Spinal cord (tissue), 10 donors: ENCODE measurements around the gene HSPBP1. TPM values are rescaled to one million over a fixed set of nuclear protein-coding genes. Genes with fewer than 3 reads are reported as not detected.
A peak's percentile ranks its signal among the peaks of the same experiment; 100 is the strongest.
"Not testable (repeated sequence)": the region's sequence is repeated elsewhere in the genome, so short reads cannot be mapped to it uniquely, and the experiment has no call there.

ENCODE experiments used
- DNase-seq, 6 donors: peaks; one replicate each; pipeline versions ENCODE4 v3.0.0 to v3.0.0-alpha.2; 2013 to 2015; ENCODE audit warnings: low spot score in 6 of 6, low read depth in 4 of 6
- H3K27ac ChIP-seq: one replicate; pipeline ENCODE4 v1.5.1; 2013; ENCODE audit warnings: low read depth, low read length, control low read depth
- H3K27me3 ChIP-seq: one replicate; pipeline ENCODE4 v1.6.1; 2013; ENCODE audit warnings: low read length; ENCODE audit not compliant: control insufficient read depth, insufficient read depth
- H3K36me3 ChIP-seq: one replicate; pipeline ENCODE4 v1.6.1; 2013; ENCODE audit warnings: low read length; ENCODE audit not compliant: control insufficient read depth, insufficient read depth
- H3K4me1 ChIP-seq: one replicate; pipeline ENCODE4 v1.6.1; 2013; ENCODE audit warnings: low read length; ENCODE audit not compliant: control insufficient read depth, insufficient read depth
- H3K4me3 ChIP-seq: one replicate; pipeline ENCODE4 v1.5.1; 2013; ENCODE audit warnings: low read depth, low read length, control low read depth
- H3K9me3 ChIP-seq: one replicate; pipeline ENCODE4 v1.6.1; 2013; ENCODE audit warnings: low read length; ENCODE audit not compliant: control insufficient read depth, insufficient read depth
- WGBS: methylation state at CpG from one replicate; pipeline ENCODE4 v1.1.5; 2013; ENCODE audit warnings: missing lambda C conversion rate; ENCODE audit not compliant: insufficient coverage; 5-methylcytosine and 5-hydroxymethylcytosine counted together
- long read RNA-seq, 4 donors: transcript quantifications; one replicate each; lab custom pipeline, GENCODE V29; 2026
- polyA plus RNA-seq, 2 donors: library from polyadenylated mRNA; unstranded; fragments of 120-200 nt; gene quantifications; one replicate each; pipeline ENCODE4 v1.2.1, GENCODE V29; 2013; ENCODE audit not compliant: insufficient read length in 2 of 2
- total RNA-seq, 2 donors: library from RNA; depleted of rRNA in 1 of 2; stranded (reverse); fragments of 120-200 nt in 1 of 2; fragments of >200 nt in 1 of 2; gene quantifications; one replicate each; pipeline versions ENCODE4 v1.2.3 to v1.2.4, GENCODE V29; 2013 to 2014
- donor health status: healthy.

Gene HSPBP1, protein sequence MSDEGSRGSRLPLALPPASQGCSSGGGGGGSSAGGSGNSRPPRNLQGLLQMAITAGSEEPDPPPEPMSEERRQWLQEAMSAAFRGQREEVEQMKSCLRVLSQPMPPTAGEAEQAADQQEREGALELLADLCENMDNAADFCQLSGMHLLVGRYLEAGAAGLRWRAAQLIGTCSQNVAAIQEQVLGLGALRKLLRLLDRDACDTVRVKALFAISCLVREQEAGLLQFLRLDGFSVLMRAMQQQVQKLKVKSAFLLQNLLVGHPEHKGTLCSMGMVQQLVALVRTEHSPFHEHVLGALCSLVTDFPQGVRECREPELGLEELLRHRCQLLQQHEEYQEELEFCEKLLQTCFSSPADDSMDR
- total RNA-seq (10 to 100 TPM; 19.6 to 24.0 TPM), polyA plus RNA-seq (10 to 100 TPM; 68.3 to 71.4 TPM)
- long read RNA-seq, donor 1, transcript HSPBP1-202 (8 exons, 1,572 nt), result major isoform, 20 of 299 reads
- long read RNA-seq, donor 1, transcript HSPBP1-206 (7 exons, 1,449 nt), result minor isoform, 10 of 299 reads
- long read RNA-seq, donor 1, partial matches to known transcripts, result 267 of 299 reads
- long read RNA-seq, donor 1, other reads (novel, unspliced or antisense), result 0 of 299 reads
- long read RNA-seq, donor 2, transcript HSPBP1-202 (8 exons, 1,572 nt), result major isoform, 7 of 10 reads
- long read RNA-seq, donor 2, partial matches to known transcripts, result 0 of 10 reads
- long read RNA-seq, donor 2, other reads (novel, unspliced or antisense), result 0 of 10 reads
- long read RNA-seq, donor 3, transcript HSPBP1-202 (8 exons, 1,572 nt), result major isoform, 6 of 151 reads
- long read RNA-seq, donor 3, partial matches to known transcripts, result 132 of 151 reads
- long read RNA-seq, donor 3, other reads (novel, unspliced or antisense), result 9 of 151 reads
- long read RNA-seq, donor 4, transcript HSPBP1-202 (8 exons, 1,572 nt), result major isoform, 17 of 20 reads
- long read RNA-seq, donor 4, partial matches to known transcripts, result 0 of 20 reads
- long read RNA-seq, donor 4, other reads (novel, unspliced or antisense), result 0 of 20 reads

DNA sequence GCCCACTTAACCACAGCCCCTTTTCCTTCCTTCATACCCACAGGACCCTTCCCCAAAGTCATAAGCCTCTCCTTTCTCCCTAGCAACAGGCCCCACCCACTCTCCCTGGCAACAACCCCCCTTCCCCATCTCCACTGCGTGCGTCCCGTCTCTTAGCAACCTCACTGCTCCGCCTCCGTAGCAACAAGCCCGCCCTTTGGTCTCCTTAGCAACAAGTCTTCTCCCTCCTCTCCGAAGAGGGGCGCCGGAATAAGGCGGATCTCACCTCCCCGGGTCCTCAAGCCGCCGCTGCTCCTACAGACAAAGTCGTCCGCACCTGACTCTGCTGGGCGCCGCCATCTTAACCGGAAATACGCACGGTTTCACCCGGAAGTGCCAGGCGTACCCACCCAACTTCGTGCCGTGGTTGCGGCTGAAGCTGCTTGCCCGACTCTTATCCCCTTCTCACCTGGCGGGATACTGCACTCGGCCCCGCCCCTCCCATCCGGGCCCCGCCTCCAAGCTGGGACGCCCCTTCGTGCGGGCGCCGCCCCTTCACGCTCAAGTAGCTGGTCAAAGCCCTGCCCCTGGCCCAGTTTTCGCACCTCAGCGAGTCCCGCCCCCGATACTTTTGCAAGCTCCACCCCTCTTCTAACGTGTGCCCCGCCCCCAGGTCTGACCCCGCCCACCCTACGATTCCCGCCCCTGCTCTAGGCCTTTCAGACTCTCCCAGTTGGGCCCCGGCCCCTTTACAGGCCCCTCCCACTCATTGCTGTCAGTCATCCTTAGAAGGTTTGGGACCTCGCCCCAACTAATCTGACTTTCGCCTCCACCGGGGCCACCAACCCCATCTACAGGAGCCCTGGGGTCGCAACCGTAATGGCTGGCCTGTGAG is at the start of gene HSPBP1:
Gene HSPBP1 (minus strand): TSS at position 341 of the 874 bp plus-strand sequence. CDS start 502 bp downstream, outside the sequence.
- peak; percentile 82 to 99 (median 90) for DNase-seq
- Histone ChIP-seq H3K36me3 (peaks cover 29% of the 10 kb centered on the region), H3K27me3 (no peaks in the 10 kb centered on the region), H3K4me3 (peak within 1 kb of the TSS; percentile 90), H3K27ac (peak within 1 kb of the TSS; percentile 95), H3K9me3 (no peaks in the 10 kb centered on the region), H3K4me1 (peaks cover 42% of the 10 kb centered on the region)
- WGBS, result under 1% methylated on average over 47 of the region's 52 CpGs

GRCh38 chr19:55328774-55329318 is 48.9 kb upstream of the HSPBP1 start:
- H3K4me1 ChIP-seq, H3K27ac ChIP-seq, H3K27me3 ChIP-seq, DNase-seq, H3K4me3 ChIP-seq, H3K36me3 ChIP-seq, H3K9me3 ChIP-seq: not testable (repeated sequence)
- 79% methylated on average over 2 of the region's 4 CpGs for WGBS

DNA sequence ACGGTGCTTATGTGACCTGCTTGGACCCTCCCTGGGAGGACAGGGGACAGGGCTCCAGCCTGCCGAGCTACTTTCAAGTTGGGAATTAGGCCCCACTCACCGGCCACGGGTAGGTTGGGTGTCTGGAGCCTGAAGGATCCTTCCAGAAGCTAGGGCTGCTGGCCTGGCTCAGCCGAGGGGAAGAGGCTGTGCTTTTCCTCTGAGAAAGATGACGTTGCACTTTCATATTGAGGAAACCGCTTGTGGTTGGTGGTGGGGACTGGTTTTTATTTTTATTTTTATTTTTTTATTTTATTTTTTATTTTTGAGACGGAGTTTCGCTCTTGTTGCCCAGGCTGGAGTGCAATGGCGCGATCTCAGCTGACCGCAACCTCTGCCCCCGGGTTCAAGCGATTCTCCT is 45.3 kb upstream of the HSPBP1 start, which contains the start of gene TMEM150B:
Gene TMEM150B (minus strand): TSS at position 170 of the 400 bp plus-strand sequence. CDS start 4,305 bp downstream, outside the sequence.
- H3K4me1 ChIP-seq, result peaks cover 2% of the 10 kb centered on the region
- 87% methylated on average over 11 of the region's 14 CpGs for WGBS
- no peak within 1 kb of the TSS for H3K27ac ChIP-seq
- no peak within 1 kb of the TSS for H3K4me3 ChIP-seq
- H3K36me3 ChIP-seq, result no peaks in the 10 kb centered on the region
- no peaks in the 10 kb centered on the region for H3K27me3 ChIP-seq
- H3K9me3 ChIP-seq, result no peaks in the 10 kb centered on the region
- no peak for DNase-seq

DNA sequence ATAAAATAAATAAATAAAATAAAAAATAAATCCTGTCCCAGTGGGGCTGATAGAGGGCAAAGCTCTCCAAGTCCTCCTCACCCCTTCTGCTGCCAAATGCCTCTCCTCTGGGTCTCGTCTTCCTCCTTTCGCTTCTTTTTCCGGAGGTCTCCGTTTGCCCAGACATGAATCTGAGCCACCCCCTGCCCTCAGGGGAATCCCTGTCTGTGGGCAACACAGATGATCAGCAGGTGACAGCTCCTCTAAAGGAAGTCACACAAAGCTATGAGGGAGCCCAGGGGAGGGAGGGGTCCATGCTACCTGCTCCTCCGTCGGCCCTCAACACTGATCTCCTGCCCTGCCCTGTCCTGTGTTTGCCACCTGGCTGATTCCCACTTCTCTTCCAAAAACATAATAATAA is 44.8 kb upstream of the HSPBP1 start:
- Histone ChIP-seq H3K9me3 (no peaks in the 10 kb centered on the region), H3K27me3 (no peaks in the 10 kb centered on the region), H3K36me3 (no peaks in the 10 kb centered on the region), H3K4me1 (peaks cover 7% of the 10 kb centered on the region), H3K4me3 (no peak overlapping the region), H3K27ac (no peak overlapping the region)
- no peak for DNase-seq
- WGBS, result 100% methylated on average over 4 of the region's 6 CpGs

DNA sequence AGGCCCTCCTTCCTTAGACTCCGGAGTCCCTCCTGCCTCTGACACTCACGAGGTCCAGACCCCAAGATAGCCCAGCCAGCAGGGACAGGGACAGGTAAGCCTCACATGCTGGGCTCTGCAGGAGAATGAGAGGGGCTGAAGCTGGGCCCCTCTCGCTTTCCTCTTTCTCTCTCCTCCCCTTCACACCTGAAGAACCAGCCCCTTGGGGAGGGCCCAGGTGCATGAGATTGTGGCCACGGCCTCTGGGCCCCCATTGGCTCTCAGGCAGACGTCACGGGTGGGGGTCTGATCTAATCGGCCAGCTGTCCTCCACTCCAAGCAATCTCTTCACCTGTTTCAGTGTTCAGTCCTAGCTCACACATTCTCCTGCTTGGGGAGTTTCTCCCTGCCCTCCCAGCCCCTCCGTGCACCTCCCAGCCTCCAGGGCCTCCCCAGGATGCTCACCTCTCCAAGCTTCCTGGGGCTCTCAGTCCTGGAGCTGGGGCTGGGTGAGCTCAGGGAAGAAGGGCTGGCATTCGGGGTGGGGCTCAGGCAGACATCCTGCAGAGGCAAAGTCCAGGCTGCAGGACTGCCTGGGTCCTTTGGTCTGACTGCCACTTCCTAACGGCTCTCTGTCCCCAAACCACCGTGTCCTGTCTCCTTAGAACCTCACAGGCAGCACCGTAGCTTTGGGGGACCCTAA is 42.4 kb upstream of the HSPBP1 start:
- Histone ChIP-seq H3K27me3 (no peaks in the 10 kb centered on the region), H3K9me3 (no peaks in the 10 kb centered on the region), H3K4me1 (peaks cover 10% of the 10 kb centered on the region), H3K27ac (no peak overlapping the region), H3K36me3 (no peaks in the 10 kb centered on the region), H3K4me3 (no peak overlapping the region)
- 61% methylated on average over 9 of the region's 12 CpGs for WGBS
- DNase-seq, result no peak

GRCh38 chr19:55321466-55322137 is 41.7 kb upstream of the HSPBP1 start:
- H3K27ac ChIP-seq, result no peak overlapping the region
- WGBS, result 77% methylated on average over 3 of the region's 9 CpGs
- no peak for DNase-seq
- H3K4me1 ChIP-seq, result peaks cover 10% of the 10 kb centered on the region
- no peaks in the 10 kb centered on the region for H3K27me3 ChIP-seq
- no peaks in the 10 kb centered on the region for H3K9me3 ChIP-seq
- H3K36me3 ChIP-seq, result no peaks in the 10 kb centered on the region
- H3K4me3 ChIP-seq, result no peak overlapping the region

DNA sequence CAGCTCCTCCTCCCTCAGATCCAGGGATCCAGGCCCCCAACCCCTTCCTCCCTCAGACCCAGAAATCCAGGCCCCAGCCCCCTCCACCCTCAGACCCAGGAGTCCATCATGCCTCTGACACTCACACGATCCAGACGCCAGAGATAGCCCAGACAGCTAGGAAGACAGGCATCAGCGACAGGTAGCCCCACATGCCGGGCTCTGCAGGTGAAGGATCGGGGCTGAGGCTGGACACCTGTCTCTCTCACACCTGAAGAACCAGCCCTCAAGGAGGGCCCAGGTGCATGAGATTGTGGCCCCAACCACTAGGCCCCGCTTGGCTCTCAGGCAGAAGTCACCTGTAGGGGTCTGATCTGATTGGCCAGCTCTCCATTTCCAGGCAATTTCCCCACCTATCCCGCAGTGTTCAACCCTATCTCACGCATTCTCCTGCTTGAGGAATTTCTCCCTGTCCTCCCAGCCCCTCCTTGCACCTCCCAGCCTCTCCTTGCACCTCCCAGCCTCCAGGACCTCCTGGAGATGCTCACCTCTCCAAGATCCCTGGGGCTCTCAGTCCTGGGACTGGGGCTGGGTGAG is 41.0 kb upstream of the HSPBP1 start:
- WGBS, result 92% methylated on average over 8 of the region's 8 CpGs
- Histone ChIP-seq H3K36me3 (no peaks in the 10 kb centered on the region), H3K27ac (no peak overlapping the region), H3K9me3 (no peaks in the 10 kb centered on the region), H3K27me3 (no peaks in the 10 kb centered on the region), H3K4me1 (peaks cover 10% of the 10 kb centered on the region), H3K4me3 (no peak overlapping the region)
- DNase-seq, result no peak

DNA sequence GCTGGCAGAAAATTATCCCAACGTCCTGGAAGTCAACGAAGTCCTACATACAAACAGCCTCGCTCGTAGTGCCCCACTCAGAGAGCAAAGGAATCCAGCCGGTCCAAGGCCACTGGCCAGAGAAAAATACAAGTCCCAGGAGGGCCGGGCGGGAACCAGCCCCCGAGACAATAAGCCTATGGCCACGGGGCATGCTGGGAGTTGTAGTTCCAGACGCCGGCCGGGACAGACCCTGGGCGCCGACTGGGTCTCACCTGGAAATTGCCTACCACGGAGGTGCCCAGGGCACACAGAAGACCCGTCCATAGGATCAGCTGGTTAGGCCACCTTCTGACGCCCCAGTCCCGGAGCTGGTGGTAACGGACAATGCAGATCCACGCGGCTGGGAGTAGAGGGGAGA is 39.9 kb upstream of the HSPBP1 start:
- 11% methylated on average over 19 of the region's 21 CpGs for WGBS
- peaks cover 10% of the 10 kb centered on the region for H3K4me1 ChIP-seq
- no peaks in the 10 kb centered on the region for H3K36me3 ChIP-seq
- H3K9me3 ChIP-seq, result no peaks in the 10 kb centered on the region
- H3K27me3 ChIP-seq, result no peaks in the 10 kb centered on the region
- peak in 2 of 6 donors; percentile 77 to 88 for DNase-seq
- H3K4me3 ChIP-seq, result no peak overlapping the region
- H3K27ac ChIP-seq, result no peak overlapping the region
